NCI-H748 (cell line): ENCODE measurements around the gene SENP6.
"Not testable (repeated sequence)": the region's sequence is repeated elsewhere in the genome, so short reads cannot be mapped to it uniquely, and the experiment has no call there.

Experiments
- DNase-seq: peaks from one replicate; lab custom pipeline; 2025; ENCODE audit not compliant: unreplicated experiment; lab: John Stamatoyannopoulos, UW

The SENP6 gene

DNA sequence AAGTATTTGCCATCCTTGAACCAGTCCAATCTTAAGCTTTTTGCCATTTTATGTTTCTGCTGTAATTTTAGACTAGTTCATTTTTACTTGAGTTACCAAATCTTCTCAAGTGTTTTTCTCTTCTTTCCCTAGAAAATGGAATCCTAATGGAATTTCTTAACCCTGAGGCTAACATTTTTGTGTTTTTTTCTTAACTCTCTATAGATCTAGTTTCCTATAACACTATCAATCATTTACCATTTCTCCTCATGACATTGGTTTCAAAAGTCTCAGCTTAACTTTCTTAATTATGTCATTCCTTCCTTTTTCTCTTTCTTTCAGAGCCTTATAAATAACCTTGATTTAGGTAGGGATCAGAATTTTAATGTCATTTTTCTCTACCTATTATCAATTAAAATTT is 54.8 kb downstream of the SENP6 start:
- no peak for DNase-seq

DNA sequence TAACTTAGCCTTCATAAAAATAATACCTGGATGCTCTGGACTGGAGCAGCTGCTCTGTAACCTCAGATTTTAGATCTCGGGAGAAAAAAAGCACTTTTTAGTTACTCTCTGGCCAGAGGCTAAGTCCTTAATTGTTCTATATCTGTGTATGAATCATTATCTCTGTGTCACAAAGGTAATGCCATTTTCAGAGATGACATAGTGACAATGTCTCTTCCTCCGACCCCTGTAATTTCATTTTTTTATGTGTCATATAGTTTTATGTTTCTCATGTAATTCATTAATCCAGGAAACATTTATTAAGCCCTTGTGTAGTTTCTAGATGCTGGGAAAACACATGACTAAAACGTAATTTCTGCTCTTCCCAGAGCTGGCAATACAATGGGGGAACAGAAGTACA is 55.6 kb downstream of the SENP6 start:
- DNase-seq: no peak

DNA sequence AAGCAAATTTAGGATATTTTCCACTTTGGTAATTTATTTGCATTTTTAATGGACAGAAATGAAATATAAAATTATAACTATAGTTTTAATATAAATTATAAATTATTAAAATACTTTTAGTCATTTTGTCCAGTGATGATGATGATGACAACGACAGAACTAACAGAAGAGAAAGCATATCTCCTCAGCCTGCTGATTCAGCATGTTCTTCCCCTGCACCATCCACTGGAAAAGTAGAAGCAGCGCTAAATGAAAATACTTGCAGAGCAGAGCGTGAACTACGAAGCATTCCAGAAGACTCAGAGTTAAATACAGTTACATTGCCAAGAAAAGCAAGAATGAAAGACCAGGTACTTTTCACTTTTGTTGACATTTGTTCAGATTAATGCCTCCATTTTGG is 64.9 kb downstream of the SENP6 start:
- DNase-seq: no peak

DNA sequence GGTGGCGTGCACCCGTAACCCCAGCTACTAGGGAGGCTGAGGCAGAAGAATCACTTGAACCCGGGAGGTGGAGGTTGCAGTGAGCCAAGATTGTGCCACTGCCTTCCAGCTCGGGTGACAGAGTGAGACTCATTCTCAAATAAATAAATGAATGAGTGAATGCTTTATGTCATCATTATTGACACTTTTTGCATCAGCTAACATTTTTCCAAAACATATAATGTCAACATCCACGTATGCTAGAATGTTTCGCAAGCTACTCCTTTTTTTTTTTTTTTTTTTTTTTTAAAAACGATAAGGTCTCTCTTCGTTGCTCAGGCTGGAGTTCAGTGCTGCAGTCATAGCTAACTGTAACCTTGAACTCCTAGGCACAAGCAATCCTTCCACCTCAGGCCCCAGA is 72.2 kb downstream of the SENP6 start:
- DNase-seq: no peak

DNA sequence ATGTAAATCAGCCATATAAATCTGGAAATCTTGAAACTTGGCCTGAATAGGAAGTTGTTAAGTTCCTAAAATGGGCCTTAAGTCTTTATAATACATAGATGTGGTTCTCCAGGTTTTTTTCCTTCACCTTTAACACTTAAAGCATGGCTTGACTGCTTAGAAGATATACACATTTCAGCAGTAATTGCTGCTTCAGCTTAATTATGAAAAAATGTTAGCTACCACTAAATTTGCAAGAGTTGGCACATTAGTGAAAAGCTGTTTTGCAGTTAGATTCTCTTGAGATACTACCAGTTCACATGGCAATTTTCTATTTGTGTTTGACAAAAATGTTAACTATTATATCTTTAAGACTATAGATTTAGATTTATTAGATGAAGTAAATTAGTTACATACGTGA is 74.7 kb downstream of the SENP6 start:
- DNase-seq: no peak

DNA sequence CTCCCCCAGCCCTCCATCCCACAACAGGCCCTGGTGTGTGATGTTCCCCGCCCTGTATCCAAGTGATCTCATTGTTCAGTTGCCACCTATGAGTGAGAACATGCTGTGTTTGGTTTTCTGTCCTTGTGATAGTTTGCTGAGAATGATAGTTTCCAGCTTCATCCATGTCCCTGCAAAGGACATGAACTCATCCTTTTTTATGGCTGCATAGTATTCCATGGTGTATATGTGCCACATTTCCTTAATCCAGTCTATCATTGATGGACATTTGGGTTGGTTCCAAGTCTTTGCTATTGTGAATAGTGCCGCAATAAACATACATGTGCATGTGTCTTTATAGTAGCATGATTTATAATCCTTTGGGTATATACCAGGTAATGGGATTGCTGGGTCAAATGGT is 80.9 kb downstream of the SENP6 start:
- not testable (repeated sequence) for DNase-seq

DNA sequence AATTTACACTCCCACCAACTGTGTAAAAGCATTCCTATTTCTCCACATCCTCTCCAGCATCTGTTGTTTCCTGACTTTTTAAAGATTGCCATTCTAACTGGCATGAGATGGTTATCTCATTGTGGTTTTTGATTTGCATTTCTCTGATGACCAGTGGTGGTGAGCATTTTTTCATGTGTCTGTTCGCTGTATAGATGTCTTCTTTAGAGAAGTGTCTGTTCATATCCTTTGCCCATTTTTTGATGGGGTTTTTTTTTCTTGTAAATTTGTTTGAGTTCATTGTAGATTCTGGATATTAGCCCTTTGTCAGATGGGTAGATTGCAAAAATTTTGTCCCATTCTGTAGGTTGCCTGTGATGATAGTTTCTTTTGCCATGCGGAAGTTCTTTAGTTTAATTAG is 81.3 kb downstream of the SENP6 start:
- not testable (repeated sequence) for DNase-seq

DNA sequence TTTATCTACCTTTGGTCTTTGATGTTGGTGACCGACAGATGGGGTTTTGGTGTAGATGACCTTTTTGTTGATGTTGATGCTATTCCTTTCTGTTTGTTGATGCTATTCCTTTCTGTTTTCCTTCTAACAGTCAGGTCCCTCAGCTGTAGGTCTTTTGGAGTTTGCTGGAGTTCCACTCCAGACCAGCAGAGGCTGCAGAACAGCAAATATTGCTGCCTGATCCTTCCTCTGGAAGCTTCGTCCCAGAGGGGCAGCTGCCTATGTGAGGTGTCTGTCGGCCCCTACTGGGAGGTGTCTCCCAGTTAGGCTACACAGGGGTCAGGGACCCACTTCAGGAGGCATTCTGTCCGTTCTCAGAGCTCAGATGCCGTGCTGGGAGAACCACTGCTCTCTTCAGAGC is 85.9 kb downstream of the SENP6 start:
- not testable (repeated sequence) for DNase-seq

DNA sequence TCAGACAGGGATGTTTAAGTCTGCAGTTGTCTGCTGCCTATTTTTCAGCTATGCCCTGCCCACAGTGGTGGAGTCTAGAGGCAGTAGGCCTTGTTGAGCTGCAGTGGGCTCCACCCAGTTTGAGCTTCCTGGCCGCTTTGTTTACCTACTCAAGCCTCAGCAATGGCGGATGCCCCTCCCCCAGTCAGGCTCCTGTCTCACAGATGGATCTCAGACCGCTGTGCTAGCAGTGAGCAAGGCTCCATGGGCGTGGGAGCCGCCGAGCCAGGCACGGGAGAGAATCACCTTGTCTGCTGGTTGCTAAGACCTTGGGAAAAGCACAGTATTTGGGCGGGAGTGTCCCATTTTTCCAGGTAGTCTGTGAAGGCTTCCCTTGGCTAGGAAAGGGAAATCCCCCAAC is 86.3 kb downstream of the SENP6 start:
- DNase-seq: peak; percentile 20

DNA sequence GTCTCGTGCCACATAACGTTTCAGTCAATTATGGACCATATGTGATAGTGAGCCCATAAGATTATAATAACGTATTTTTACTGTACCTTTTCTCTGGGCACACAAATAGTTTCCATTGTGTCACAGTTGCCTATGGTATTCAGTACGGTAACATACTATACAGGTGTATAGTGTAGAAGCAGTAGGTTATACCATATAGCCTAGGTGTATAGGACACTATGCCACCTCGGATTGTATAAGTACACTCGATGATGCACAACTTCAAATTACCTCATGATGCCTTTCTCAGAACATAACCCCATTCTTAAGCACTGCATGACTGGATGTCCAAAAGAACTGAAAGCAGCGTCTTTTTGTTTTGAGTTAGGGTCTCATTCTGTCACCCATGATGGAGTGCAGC is 87.9 kb downstream of the SENP6 start:
- no peak for DNase-seq

DNA sequence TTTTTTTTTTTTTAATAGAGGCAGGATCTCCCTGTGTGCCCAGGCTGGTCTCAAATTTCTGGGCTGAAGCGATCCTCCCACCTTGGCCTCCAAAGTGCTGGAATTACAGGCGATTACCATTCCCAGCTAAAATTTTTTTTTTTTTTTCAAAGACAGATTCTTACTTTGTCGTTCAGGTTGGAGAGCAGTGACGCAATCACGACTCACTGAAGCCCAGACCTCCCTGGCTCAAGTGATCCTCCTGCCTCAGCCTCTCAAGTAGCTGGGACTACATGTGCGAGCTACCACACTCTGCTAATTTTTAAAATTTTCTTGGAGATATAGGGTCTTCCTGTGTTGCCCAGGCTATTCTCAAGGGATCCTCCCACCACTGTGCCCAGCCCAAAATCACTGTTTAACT is 89.3 kb downstream of the SENP6 start:
- no peak for DNase-seq

DNA sequence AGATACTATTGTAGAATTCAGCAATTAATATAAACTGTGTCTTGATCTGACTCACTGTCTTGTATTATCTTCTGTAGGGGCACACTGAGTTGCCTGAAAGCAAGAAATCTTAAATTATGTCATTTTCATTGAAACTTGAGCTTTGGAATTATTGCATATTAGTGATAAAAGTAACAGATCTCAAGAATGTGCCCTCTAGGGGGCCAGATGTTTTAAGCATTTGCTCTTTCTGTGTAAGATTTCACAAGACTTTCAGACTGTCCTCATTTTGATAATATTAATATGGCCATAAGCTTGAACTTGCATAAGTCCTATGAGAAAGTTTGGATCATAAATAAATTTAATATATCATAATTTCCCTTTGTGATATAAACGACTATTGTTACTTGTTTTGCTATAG is 91.9 kb downstream of the SENP6 start:
- no peak for DNase-seq

DNA sequence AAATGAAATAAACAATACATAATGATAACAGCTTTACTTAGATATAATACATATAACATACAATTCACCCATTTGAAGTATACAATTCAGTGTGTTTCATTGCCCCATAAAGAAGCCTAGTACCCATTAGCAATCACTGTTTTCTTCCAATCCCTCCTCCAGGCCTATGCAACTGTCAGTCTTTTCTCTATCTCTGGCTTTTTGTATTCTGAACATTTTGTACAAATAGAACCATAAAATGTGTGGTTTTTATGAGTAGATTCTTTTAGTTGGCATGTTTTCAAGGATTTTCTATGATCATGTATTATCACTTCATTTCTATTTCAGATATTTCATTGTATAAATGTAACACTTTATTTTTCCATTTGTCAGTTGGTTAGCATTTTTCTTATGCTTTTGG is 92.7 kb downstream of the SENP6 start:
- DNase-seq: no peak

DNA sequence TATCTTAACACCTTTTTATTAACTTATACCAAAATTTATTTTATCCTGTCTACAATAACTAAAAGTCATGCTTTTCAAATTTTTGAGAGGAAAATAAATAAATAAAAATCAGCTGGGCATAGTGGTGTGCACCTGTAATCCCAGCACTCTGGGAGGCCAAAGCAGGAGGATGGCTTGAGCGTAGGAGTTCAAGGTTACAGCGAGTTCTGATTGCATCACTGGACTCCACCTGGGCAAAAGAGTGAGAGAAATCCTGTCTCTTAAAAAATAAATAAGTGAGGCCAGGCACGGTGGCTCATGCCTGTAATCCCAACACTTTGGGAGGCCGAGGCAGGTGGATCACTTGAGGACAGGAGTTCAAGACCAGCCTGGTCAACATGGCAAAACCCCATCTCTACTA is 106.7 kb downstream of the SENP6 start:
- not testable (repeated sequence) for DNase-seq

DNA sequence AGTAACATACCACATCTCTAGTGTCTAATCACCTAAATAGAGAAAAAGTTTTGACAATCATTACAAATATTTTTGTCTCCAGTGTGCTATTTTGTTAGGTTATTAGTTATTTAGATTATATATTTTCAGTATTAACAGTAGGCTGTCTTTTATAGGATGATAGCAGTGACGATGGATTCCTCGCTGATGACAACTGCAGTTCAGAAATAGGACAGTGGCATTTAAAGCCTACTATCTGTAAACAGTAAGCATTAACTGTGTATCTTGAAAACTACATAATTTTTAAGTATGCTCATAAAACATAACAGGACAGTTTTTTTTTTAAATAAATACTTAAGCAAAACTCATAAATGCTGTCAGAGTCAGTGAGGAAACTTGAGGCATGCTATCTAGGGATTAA is 109.5 kb downstream of the SENP6 start:
- DNase-seq: no peak

DNA sequence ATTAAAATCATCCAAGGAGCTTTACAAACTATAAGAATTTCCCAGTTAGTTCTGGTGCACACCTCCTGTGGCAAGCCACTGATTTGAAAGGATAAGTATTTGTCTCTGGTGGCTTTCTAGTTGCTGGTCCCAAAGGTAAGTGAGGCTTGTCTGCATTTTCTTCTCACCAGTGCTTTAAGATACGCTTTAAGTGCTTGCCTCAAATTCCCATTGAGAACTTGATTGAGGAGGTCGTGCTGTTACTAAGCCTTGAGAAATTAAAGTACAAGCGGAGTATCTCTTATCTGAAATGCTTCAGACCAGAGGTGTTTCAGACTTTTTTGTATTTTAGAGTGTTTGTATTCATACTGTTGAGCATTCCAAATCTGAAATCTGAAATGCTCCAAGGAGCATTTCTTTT is 117.5 kb downstream of the SENP6 start:
- DNase-seq: no peak

DNA sequence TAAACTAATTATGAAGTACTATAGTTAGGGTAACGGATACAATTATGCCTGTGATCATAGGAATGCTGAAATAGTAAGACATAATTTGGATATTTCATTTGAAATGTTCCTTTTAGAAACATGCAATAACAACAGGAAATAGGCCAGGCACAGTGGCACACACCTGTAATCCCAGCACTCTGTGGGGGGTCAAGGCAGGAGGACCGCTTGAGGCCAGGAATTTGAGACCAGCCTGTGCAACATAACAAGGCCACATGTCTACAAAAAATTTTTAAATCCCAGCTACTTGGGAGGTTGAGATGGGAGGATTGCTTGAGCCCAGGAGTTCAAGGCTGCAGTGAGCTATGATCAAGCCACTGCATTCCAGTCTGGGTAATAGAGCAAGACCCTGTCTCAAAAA is 121.7 kb downstream of the SENP6 start:
- DNase-seq: no peak

DNA sequence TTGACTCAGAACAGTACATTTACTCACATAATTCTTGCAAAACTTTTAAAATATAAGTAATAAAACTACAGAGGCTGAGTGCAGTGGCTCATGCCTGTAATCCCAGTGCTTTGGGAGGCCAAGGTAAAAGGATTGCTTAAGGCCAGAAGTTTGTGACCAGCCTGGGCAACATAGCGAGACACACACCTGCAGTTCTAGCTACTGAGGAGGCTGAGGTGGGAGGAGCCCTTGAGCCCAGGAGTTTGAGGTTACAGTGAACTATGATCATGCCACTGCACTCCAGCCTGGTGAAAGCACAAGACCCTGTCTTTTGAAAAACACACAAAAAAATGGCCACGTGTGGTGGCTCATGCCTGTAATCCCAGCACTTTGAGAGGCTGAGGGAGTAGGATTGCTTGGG is 125.5 kb downstream of the SENP6 start:
- no peak for DNase-seq

DNA sequence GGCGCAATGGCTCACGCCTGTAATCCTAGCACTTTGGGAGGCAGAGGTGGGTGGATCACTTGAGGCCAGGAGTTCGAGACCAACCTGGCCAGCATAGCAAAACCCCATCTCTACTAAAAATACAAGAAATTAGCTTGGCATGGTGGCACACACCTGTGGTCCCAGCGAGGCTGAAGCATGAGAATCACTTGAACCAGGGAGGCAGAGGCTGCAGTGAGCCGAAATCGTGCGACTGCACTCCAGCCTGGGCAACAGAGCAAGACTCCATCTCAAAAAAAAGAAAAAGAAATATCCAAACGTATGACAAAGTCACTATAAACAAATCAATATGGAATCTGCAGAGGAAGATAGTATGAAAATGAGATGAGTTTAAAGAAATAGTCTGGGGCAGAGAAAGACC is 129.3 kb downstream of the SENP6 start:
- not testable (repeated sequence) for DNase-seq

DNA sequence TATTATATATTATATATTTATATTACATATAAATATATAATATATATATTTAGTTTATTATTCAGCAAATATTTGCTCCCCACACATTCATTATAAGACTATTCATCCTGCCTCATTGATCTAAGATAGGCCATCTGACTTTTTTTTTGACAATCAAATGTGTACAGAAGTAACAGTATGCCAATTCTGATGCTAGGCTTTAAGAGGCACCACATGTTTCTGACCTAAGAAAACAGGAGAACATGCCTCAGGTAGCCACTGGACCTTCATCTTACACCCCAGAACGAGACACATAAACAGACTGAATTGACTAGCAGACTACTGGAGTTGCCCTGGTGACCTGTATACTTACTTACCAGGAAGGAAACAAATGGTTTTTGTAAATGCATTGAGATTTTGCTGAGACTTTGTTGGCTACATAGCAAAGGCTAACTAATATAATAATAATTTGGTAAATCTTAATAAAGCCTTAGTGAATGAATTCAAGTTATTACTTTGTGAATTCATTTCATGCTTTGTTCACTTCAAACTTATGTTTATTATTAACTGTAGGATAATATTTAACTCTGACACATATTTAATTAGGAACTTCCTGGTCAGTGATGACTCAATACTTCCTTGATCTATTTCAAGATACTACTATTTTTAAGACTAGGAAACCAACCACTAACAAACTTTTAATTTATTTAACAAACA is 134.0 kb downstream of the SENP6 start:
- no peak for DNase-seq

DNA sequence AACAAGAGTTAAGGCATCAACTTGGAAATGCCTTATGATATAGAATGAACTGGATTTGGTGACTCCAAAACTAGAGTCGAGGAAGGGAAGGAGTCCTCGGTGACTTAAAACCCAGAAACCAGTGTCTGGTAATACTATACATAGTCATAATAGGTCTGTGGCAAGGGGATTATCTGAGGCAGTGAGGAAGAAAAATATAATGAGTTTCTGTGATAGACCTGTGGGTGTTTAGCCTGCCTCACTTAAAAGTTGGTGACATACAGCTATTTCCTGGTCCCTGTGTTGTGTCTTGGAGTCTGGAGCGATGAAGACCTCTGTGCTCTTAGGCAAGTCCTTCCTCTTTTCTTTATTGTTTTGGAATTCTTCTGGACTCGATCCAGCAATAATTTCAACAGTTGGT is 142.3 kb downstream of the SENP6 start:
- no peak for DNase-seq

DNA sequence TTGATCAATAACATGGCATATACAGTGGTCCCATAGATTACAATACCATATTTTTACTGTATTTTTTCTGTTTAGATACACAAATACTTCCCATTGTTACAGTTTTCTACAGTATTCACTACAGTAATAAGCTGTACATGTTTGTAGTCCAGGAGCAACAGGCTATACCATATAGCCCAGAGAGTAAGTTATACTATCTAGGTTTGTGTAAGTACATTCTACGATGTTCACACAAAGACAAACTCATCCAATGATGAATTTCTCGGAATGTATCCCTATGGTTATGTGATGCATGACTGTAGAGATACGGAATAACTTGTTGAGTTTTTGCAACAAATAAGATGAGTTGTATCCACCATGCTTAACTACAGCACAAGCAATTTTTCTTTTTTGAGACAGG is 143.7 kb downstream of the SENP6 start:
- DNase-seq: no peak

DNA sequence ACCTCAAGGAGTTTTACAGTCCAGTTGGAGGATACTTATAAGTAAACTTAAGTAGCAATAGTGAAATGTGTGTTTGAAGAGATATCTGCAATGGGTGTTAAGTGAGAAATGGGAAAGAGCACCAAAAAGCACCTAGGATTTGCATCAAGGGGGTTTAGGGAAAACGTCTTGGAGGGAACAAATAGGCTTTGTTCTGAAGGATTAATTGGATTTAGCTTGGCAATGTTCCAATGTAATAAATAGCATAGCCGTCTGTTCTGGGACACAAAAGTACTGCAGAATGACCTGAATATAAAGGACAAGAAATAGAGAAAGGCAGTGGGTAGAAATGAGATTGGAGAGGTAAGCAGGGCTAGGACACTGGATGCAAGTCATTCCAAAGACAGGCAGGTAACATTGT is 144.5 kb downstream of the SENP6 start:
- DNase-seq: peak; percentile 37
